Kidney capillary endothelial cell (primary cell): ENCODE measurements around the gene NRARP.
"Not testable (repeated sequence)": the region's sequence is repeated elsewhere in the genome, so short reads cannot be mapped to it uniquely, and the experiment has no call there.

ENCODE experiments used
- DNase-seq: peaks from one replicate; pipeline ENCODE4 v3.0.0-alpha.2; 2018; ENCODE audit warnings: low spot score

The NRARP gene

GRCh38 chr9:137276473-137277328 lies 25.4 kb downstream of the NRARP start:
- DNase-seq: peak; percentile 77

DNA sequence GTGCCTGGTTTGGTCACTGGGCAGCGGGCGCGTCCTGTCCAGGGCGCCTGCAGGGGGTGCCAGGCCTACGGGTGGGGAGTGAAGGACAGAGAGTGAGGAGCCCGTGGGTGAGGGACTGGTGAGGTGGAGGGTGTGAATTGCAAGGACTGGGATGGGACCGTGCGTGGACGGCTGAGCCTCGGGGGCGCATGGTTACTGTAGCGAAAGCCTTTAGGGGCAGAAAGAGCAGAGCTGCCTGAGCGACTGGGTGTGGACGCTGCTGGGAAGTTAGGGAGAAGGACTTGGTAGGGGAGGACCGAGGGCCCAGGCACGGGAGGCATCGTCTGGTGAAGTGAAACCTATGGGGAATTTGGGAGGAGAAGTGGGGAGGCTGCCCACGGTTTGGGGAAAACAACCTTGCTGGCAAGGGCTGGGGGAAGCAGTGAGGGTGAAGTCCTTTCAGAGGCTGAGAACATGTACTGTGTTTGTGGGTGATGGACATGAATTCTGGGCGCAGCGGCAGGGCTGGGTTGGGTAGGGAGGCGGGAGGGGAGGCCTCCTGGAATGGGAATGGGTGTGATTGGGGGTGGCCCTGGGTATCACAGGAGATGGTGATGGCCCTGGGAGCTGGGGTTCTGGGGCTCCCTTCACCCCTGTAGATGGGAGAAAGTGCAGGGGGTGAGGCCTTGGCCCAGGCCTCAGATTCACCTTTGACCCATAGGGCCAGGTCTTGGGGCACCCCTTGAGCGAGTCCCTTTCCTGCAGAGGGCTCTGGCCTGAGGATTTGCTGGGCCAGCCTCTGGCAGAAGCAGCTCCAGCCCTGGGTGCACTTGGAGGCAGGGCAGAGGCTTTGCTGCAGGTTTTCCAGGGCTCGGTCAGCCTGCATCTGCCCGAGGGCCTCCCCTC lies 26.2 kb downstream of the NRARP start:
- DNase-seq: no peak

GRCh38 chr9:137275203-137275587 lies 26.9 kb downstream of the NRARP start:
- no peak for DNase-seq

DNA sequence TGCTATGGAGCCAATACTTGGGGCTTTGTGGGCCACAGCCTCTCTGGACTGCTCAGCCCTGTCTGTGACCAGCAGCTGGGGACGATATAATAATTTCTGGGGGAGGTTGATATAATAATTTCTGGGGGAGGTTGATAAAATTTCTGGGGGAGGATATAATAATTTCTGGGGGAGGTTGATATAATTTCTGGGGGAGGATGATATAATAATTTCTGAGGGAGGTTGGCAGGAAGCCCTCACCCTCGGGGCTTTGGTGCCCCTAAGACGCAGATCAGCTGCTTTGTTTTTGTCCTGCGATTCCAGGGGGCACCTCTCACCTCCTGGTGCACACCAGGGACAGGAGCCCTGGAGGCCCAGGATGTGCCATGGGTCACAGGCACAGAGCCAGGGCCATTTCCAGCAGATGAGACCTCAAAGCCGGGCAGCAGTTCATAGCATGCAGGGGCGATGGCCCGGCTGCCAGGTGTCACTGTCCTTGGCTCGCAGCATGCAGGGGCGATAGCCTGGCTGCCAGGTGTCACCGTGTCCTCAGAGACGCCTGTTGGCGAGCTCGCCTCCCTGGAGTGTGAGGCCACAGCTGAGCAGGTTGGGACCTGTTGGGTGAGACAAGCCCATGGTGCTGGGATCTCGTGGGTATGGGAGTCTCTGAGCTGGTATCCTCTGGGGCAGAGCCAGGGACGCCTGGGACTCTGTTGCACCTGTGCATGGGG lies 28.3 kb downstream of the NRARP start:
- no peak for DNase-seq

DNA sequence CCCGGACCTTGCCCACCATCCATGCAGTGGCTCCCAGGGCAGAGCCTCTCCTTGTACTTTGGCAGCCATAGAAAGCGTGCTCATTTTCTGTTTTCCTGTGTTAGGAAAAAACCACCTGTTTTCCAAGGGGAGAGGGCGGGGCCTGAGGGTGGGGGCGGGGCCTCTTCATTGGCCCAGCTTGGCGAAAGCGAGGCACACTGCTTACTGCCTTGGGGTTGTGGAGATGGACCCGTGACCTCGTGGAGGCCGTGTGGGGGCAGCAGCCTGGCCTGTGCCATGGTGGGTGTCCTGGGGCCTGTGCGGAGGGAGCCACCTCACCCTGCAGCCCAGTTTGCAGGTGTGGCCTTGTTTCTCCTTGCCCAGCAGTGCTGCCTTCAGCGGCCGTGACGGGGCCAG lies 29.0 kb downstream of the NRARP start:
- no peak for DNase-seq

DNA sequence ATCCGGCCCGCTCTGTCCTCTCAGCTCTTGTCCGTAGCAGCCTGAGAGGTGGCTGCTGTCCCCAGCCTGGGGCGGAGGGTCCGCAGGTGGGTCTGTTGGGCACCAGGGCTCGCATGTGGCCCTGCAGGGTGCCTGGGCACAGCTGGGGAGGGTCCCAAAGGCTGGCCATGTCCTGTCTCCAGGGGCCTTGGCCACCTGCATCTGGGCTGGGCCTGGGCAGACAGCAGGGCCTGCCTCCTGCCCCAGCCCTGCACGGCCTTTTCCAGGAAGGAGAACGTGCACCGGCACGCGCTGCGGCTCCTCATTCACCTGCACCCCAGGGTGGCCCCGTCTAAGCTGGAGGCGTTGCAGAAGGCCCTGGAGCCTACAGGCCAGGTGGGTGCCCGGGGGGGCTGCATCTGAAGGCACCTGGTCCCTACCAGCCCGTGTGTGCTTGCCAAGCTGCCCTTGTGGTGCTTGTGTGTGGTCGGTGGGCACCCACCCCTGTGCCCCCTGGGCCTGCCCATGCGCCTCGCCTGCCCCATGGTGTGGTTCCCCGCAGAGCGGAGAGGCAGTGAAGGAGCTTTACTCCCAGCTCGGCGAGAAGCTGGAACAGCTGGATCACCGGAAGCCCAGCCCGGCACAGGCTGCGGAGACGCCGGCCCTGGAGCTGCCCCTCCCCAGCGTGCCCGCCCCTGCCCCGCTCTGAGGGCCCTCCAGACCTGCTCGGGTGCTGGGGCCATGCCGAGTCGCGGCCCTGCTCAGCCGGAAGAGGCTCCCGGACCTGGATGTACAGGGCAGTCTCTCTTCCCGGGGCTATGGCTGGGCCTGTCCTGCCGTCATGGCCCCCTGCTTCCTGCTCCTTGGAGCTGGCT lies 29.6 kb downstream of the NRARP start:
- DNase-seq: no peak

DNA sequence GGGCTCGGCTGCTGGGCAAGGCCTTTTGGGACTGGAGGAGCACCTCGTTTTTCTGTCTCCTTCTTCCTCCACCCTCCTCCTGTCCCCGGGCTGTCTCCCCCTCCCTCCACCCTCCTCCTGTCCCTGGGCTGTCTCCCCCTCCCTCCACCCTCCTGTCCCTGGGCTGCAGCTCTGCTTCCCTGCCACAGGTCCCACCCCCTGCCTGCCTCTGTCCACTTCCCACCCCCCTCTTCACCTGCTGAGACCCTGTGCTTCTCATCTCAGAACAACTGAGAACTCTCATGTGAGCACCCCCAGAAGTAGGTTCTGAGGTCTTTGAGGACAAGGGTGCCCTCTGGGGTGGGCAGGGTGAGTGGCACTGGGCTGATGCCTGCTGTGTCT lies 30.4 kb downstream of the NRARP start:
- no peak for DNase-seq

- DNase-seq: no peak
These were observed 31.0 kb downstream of the NRARP start for GRCh38 chr9:137270929-137271695.

DNA sequence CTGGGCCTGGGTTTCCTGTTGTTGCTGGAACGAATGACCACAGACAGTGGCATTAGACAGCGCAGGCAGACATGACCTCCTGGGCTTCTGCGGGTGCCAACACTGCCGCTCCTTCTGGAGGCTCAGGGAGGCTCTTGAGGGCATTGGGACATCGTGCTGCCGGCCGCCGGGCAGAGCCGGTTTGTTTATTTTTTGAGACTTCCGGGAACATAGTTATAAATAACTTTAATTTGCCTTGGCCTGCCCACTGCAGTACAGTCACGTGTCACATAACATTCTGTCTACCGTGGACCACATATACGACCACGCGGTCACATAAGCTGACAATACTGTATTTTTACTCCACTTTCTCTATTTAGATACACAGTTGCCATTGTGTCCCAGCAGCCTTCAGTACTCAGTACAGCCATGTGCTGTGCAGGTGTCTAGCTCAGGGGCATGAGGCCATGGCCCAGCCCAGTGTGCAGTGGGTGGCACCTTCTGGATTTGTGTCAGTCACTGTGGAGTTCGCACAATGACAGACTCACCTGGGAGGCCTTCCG lies 32.8 kb downstream of the NRARP start:
- DNase-seq: no peak

- DNase-seq: peak; percentile 75
These were observed 33.4 kb downstream of the NRARP start for GRCh38 chr9:137268538-137269201.

GRCh38 chr9:137267933-137268355 lies 34.1 kb downstream of the NRARP start:
- no peak for DNase-seq

GRCh38 chr9:137266585-137267453 lies 35.3 kb downstream of the NRARP start:
- DNase-seq: no peak

DNA sequence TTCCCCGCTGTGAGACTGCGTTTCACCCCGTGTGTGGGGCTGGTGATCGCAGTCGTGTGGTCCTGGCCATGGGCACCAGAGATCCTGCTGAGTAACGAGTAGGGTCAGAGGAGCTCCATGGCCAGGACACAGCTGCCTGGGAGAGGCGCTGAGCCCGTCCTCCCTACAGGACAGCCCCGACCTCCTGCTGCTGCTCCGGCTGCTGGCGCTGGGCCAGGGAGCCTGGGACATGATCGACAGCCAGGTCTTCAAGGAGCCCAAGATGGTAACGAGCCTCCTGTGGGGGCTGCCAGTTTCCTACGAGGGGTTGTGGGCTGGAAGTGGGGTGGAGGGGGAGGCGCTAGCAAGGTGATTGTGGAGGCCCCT lies 35.9 kb downstream of the NRARP start:
- DNase-seq: no peak

GRCh38 chr9:137265496-137266161 lies 36.4 kb downstream of the NRARP start:
- no peak for DNase-seq

DNA sequence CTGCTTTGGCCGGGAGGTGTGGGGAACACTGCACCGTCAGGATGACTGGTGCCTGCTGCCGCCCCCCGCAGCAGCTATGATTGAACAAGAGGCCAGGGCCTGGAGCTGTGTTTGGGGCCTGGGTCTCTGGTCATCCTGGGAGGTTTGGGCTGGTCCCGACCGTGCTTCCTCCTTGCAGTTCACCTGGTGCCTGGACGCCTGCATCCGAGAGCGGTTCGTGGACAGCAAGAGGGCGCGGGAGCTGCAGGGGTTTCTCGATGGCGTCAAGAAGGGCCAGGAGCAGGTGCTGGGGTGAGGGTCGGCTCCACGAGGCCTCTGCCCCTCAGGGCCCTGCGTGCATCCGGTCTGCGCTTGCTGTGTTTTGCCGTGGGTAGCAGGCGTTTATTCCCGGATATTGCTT lies 38.0 kb downstream of the NRARP start:
- DNase-seq: no peak

- DNase-seq: no peak
These were observed 38.6 kb downstream of the NRARP start for GRCh38 chr9:137263506-137263905.

GRCh38 chr9:137262909-137263285 lies 39.2 kb downstream of the NRARP start:
- no peak for DNase-seq

DNA sequence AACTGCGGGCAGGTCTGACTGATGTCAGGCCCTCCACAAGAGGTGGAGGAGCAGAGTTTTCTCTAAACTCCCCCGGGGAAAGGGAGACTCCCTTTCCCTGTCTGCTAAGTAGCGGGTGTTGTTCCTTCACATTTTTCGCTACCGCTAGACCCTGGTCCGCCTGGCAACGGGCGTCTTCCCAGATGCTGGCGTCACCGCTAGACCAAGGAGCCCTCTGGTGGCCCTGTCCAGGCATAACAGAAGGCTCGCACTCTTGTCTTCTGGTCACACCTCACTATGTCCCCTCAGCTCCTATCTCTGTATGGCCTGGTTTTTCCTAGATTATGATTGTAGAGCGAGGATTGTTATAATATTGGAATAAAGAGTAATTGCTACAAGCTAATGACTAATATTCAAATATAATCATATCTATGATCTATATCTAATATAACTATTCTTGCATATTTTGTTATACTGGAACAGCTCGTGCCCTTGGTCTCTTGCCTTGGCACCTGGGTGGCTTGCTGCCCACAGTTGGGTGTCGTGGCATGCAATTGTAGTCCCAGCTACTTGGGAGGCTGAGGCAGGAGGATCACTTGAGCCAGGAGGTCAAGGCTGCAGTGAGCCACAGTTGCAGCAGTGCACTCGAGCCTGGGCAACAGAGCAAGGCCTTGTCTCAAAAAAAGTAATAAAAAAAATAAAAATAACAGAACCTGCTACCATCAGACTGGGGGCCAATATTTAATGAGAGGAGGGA lies 39.7 kb downstream of the NRARP start:
- DNase-seq: not testable (repeated sequence)
